IMR-90 (cell line): ENCODE measurements around the gene AP4M1. TPM values are rescaled to one million over a fixed set of nuclear protein-coding genes. Genes with fewer than 3 reads are reported as not detected.
A peak's percentile ranks its signal among the peaks of the same experiment; 100 is the strongest.

ENCODE experiments used
- ATAC-seq: fragments of 200-7000 bp; cut with Tn5 transposase; 2 replicates; pipeline ENCODE4 v1.9.1; 2020; ENCODE audit warnings: low read depth, mild to moderate bottlenecking, moderate library complexity
- BruUV-seq: library from RNA; stranded (reverse); fragments of 400-500 nt; replicated peaks from 2 replicates; lab custom pipeline; 2021; lab: Mats Ljungman, UMichigan
- CTCF ChIA-PET: fragments of 300-600 bp; formaldehyde crosslinking; extraction: SDS; loops from one replicate; lab custom pipeline; 2021; ENCODE audit warnings: antibody characterized with exemption; lab: Yijun Ruan, JAX
- POLR2A ChIA-PET: fragments of 300-600 bp; sonication (Branson Sonifier 250); formaldehyde crosslinking; loops from one replicate; lab custom pipeline; 2022; ENCODE audit warnings: antibody characterized with exemption; ENCODE audit not compliant: unreplicated experiment; lab: Charles Lee
- DNase-seq: peaks from one replicate; pipeline ENCODE4 v3.0.0; 2013
- H2AFZ ChIP-seq: replicated peaks from 2 replicates; pipeline ENCODE3; 2013; ENCODE audit warnings: low read length, mild to moderate bottlenecking; ENCODE audit not compliant: poor library complexity
- H2AK5ac ChIP-seq: 2 replicates; pipeline ENCODE4 v1.6.1; 2013; ENCODE audit warnings: low read depth, low read length, inconsistent platforms
- H2AK9ac ChIP-seq: replicated peaks from 2 replicates; pipeline ENCODE3; 2013; ENCODE audit warnings: mild to moderate bottlenecking, low read depth, low read length, moderate library complexity; ENCODE audit not compliant: poor library complexity
- H2BK120ac ChIP-seq: 2 replicates; pipeline ENCODE4 v1.6.1; 2013; ENCODE audit warnings: low read depth, low read length, inconsistent platforms
- H2BK15ac ChIP-seq: 3 replicates; pipeline ENCODE4 v1.6.1; 2013; ENCODE audit warnings: low read depth, low read length, inconsistent platforms
- H2BK20ac ChIP-seq: 2 replicates; pipeline ENCODE4 v1.6.1; 2013; ENCODE audit warnings: low read depth, mild to moderate bottlenecking, inconsistent platforms, low read length, moderate library complexity
- H2BK5ac ChIP-seq: 2 replicates; pipeline ENCODE4 v1.6.1; 2013; ENCODE audit warnings: mild to moderate bottlenecking, low read depth, low read length, inconsistent platforms; ENCODE audit not compliant: poor library complexity, severe bottlenecking
- H3K14ac ChIP-seq: replicated peaks from 2 replicates; pipeline ENCODE4 v1.6.1; 2013; ENCODE audit warnings: low read depth, low read length, inconsistent platforms
- H3K18ac ChIP-seq: 2 replicates; pipeline ENCODE4 v1.6.1; 2013; ENCODE audit warnings: low read depth, low read length, control low read depth
- H3K23ac ChIP-seq: 2 replicates; pipeline ENCODE4 v1.6.1; 2013; ENCODE audit warnings: low read depth, low read length, inconsistent platforms
- H3K27ac ChIP-seq: 2 replicates; pipeline ENCODE4 v1.5.1; 2013; ENCODE audit warnings: mild to moderate bottlenecking, control low read depth, low read length; ENCODE audit not compliant: insufficient read depth
- H3K27me3 ChIP-seq: 2 replicates; pipeline ENCODE4 v1.6.1; 2013; ENCODE audit warnings: low read length; ENCODE audit not compliant: control insufficient read depth, insufficient read depth
- H3K36me3 ChIP-seq: 2 replicates; pipeline ENCODE4 v1.6.1; 2013; ENCODE audit warnings: low read length, mixed read lengths; ENCODE audit not compliant: control insufficient read depth, insufficient read depth
- H3K4ac ChIP-seq: 2 replicates; pipeline ENCODE4 v1.6.1; 2013; ENCODE audit warnings: low read depth, low read length, inconsistent platforms
- H3K4me1 ChIP-seq: 2 replicates; pipeline ENCODE4 v1.6.1; 2013; ENCODE audit warnings: low read length, mixed read lengths; ENCODE audit not compliant: control insufficient read depth, insufficient read depth
- H3K4me2 ChIP-seq: 2 replicates; pipeline ENCODE4 v1.6.1; 2013; ENCODE audit warnings: low read depth, mild to moderate bottlenecking, control low read depth, low read length, moderate library complexity
- H3K4me3 ChIP-seq: 2 replicates; pipeline ENCODE4 v1.5.1; 2013; ENCODE audit warnings: low read depth, mild to moderate bottlenecking, control low read depth, low read length, moderate library complexity; ENCODE audit not compliant: insufficient read depth
- H3K56ac ChIP-seq: 2 replicates; pipeline ENCODE4 v1.6.1; 2013; ENCODE audit warnings: low read length, inconsistent platforms; ENCODE audit not compliant: insufficient read depth; ENCODE audit errors: extremely low read depth
- H3K79me1 ChIP-seq, 2 experiments: 2 replicates each; pipeline ENCODE4 v1.6.1; 2013; ENCODE audit warnings: low read length in 2 of 2, inconsistent platforms in 1 of 2, low read depth in 1 of 2
- H3K9ac ChIP-seq: 2 replicates; pipeline ENCODE4 v1.6.1; 2013; ENCODE audit warnings: low read depth, low read length, control low read depth
- H3K9me1 ChIP-seq: 2 replicates; pipeline ENCODE4 v1.6.1; 2013; ENCODE audit warnings: low read length, inconsistent platforms; ENCODE audit not compliant: insufficient read depth
- H3K9me3 ChIP-seq: 2 replicates; pipeline ENCODE4 v1.6.1; 2013; ENCODE audit warnings: low read length; ENCODE audit not compliant: control insufficient read depth, insufficient read depth
- H4K20me1 ChIP-seq: 2 replicates; pipeline ENCODE4 v1.6.1; 2013; ENCODE audit warnings: low read length, inconsistent platforms; ENCODE audit not compliant: insufficient read depth
- H4K5ac ChIP-seq: 2 replicates; pipeline ENCODE4 v1.6.1; 2013; ENCODE audit warnings: mild to moderate bottlenecking, low read depth, low read length, control low read depth
- H4K8ac ChIP-seq, 2 experiments: 2 replicates each; pipeline ENCODE4 v1.6.1; 2013; ENCODE audit warnings: low read depth in 2 of 2, low read length in 2 of 2, control low read depth in 1 of 2, inconsistent platforms in 1 of 2
- H4K91ac ChIP-seq: 2 replicates; pipeline ENCODE4 v1.6.1; 2013; ENCODE audit warnings: low read depth, low read length, inconsistent platforms; ENCODE audit not compliant: insufficient read depth
- BHLHE40 ChIP-seq: fragments of 150-350 bp; IDR thresholded peaks from 2 replicates; pipeline ENCODE4 v1.6.1; 2016; ENCODE audit warnings: mild to moderate bottlenecking, low read depth, low read length
- CEBPB ChIP-seq: IDR thresholded peaks from 2 replicates; pipeline ENCODE4 v1.6.1; 2012; ENCODE audit warnings: low read depth, low read length, improper control_type of control experiment
- CHD1 ChIP-seq: IDR thresholded peaks from 2 replicates; pipeline ENCODE4 v1.6.1; 2012; ENCODE audit warnings: low read depth, low read length, improper control_type of control experiment
- FOS ChIP-seq: fragments of 150-350 bp; IDR thresholded peaks from 2 replicates; pipeline ENCODE4 v1.6.1; 2016; ENCODE audit warnings: low read depth, low read length
- MAFK ChIP-seq: IDR thresholded peaks from 2 replicates; pipeline ENCODE4 v1.6.1; 2012; ENCODE audit warnings: low read depth, low read length, improper control_type of control experiment
- MAZ ChIP-seq: IDR thresholded peaks from 2 replicates; pipeline ENCODE4 v1.6.1; 2012; ENCODE audit warnings: low read depth, mild to moderate bottlenecking, low read length, improper control_type of control experiment, moderate library complexity, borderline replicate concordance
- MXI1 ChIP-seq: IDR thresholded peaks from 2 replicates; pipeline ENCODE4 v1.6.1; 2012; ENCODE audit warnings: low read depth, mild to moderate bottlenecking, low read length, moderate library complexity, borderline replicate concordance
- NFE2L2 ChIP-seq: fragments of 150-350 bp; IDR thresholded peaks from 2 replicates; pipeline ENCODE4 v1.6.1; 2016; ENCODE audit warnings: low read depth, mild to moderate bottlenecking, low read length
- POLR2A ChIP-seq: IDR thresholded peaks from 2 replicates; pipeline ENCODE4 v1.6.1; 2012; ENCODE audit warnings: mild to moderate bottlenecking, low read depth, low read length
- RAD21 ChIP-seq: IDR thresholded peaks from 2 replicates; pipeline ENCODE4 v1.6.1; 2012; ENCODE audit warnings: low read length, improper control_type of control experiment
- RCOR1 ChIP-seq: IDR thresholded peaks from 2 replicates; pipeline ENCODE4 v1.6.1; 2012; ENCODE audit warnings: mild to moderate bottlenecking, low read length, improper control_type of control experiment; ENCODE audit not compliant: insufficient replicate concordance
- RFX5 ChIP-seq: IDR thresholded peaks from 2 replicates; pipeline ENCODE4 v1.8.0; 2012; ENCODE audit warnings: low read depth, mild to moderate bottlenecking, low read length, moderate library complexity
- SMC3 ChIP-seq: fragments of 150-350 bp; IDR thresholded peaks from 2 replicates; pipeline ENCODE4 v1.6.1; 2016; ENCODE audit warnings: low read depth, mild to moderate bottlenecking, antibody characterized with exemption, low read length, moderate library complexity
- WGBS, 2 experiments: methylation state at CpG; one replicate each; pipeline versions ENCODE4 v1.1.5 to v1.1.7; 2013; ENCODE audit warnings: missing lambda C conversion rate in 2 of 2; ENCODE audit not compliant: insufficient read length in 1 of 2; ENCODE audit errors: extremely low coverage in 2 of 2; 5-methylcytosine and 5-hydroxymethylcytosine counted together
- dilution Hi-C: fragments of 300-500 bp; cut with HindIII; formaldehyde crosslinking; loops from one replicate; pipeline ENCODE4 v1.14.3; 2018; ENCODE audit warnings: low sequenced_read_pairs; ENCODE audit not compliant: unreplicated experiment
- in situ Hi-C: fragments of 300-500 bp; cut with MboI; formaldehyde crosslinking; loops from 3 replicates; pipeline ENCODE4 v1.14.3; 2019; ENCODE audit warnings: low sequenced_read_pairs, inconsistent platforms, mixed read lengths
- intact Hi-C: fragments of 100-400 bp; cut with micrococcal nuclease; formaldehyde crosslinking; loops from 2 replicates; pipeline ENCODE4 v1.10.0; 2022
- polyA plus RNA-seq, 3 experiments: library from polyadenylated mRNA; depleted of rRNA; stranded (reverse); fragments of >200 nt; gene quantifications; 2 replicates each; pipeline ENCODE4 v1.2.3, GENCODE V29; 2012; ENCODE audit warnings: low replicate concordance in 1 of 3
- total RNA-seq: library from RNA; depleted of rRNA; stranded (reverse); fragments of >200 nt; gene quantifications from 2 replicates; pipeline ENCODE4 v1.2.3, GENCODE V29; 2012
- TF ChIP-seq, protein P1 (sequence below): fragments of 150-350 bp; IDR thresholded peaks from 2 replicates; pipeline ENCODE4 v1.6.1; 2017; ENCODE audit warnings: mild to moderate bottlenecking, antibody characterized with exemption, low read length, low read depth
- TF ChIP-seq, protein P2 (sequence below): fragments of 150-350 bp; IDR thresholded peaks from 2 replicates; pipeline ENCODE4 v1.6.1; 2016; ENCODE audit warnings: low read depth, mild to moderate bottlenecking, low read length, moderate library complexity, borderline replicate concordance
- TF ChIP-seq, protein P3 (sequence below): conservative IDR thresholded peaks from 2 replicates; pipeline ENCODE4 v1.5.1; 2012; ENCODE audit warnings: mild to moderate bottlenecking, low read depth, low read length, improper control_type of control experiment

The AP4M1 gene
- total and polyA plus RNA-seq, 2 of the 4 experiments (the other 2 are of a cell fraction) = 21.1 to 21.4 TPM

GRCh38 chr7:100141555-100141949 lies 40.1 kb downstream of the AP4M1 start:
- no TSS peak for BruUV-seq
- no peak overlapping the region for H2BK15ac ChIP-seq
- no peak overlapping the region for H2BK5ac ChIP-seq
- ChIA-PET CTCF (interaction anchor here (0.9 kb wide), 1 partner anchor 10 kb away, joined by 3 read pairs; no protein-coding TSS in a partner anchor), POLR2A (no interaction called here)
- no peak for DNase-seq
- H3K56ac ChIP-seq = no peak overlapping the region
- no peak for ATAC-seq
- in situ Hi-C loops = no loop called here
- H2BK120ac ChIP-seq = no peak overlapping the region
- H4K91ac ChIP-seq = no peak overlapping the region
- H3K14ac ChIP-seq = no peak overlapping the region
- H3K9me3 ChIP-seq = no peaks in the 10 kb centered on the region
- H2AFZ ChIP-seq = peak overlapping the region; percentile 33
- no peaks in the 10 kb centered on the region for H3K9me1 ChIP-seq
- no peaks in the 10 kb centered on the region for H3K27me3 ChIP-seq
- H3K4ac ChIP-seq = no peak overlapping the region
- no peaks in the 10 kb centered on the region for H3K79me1 ChIP-seq
- no peak overlapping the region for H3K9ac ChIP-seq
- no peak overlapping the region for H2BK20ac ChIP-seq
- H4K8ac ChIP-seq = no peak overlapping the region
- no peak overlapping the region for H2AK5ac ChIP-seq
- no peak overlapping the region for H4K5ac ChIP-seq
- no CpG with 5 or more reads among the region's 3 CpGs for WGBS, 2 experiments
- H3K27ac ChIP-seq = no peak overlapping the region
- no peak overlapping the region for H2AK9ac ChIP-seq
- H3K36me3 ChIP-seq = no peaks in the 10 kb centered on the region
- no peaks in the 10 kb centered on the region for H4K20me1 ChIP-seq
- no peak overlapping the region for H3K18ac ChIP-seq
- dilution Hi-C loops = no loop called here
- H3K4me1 ChIP-seq = no peaks in the 10 kb centered on the region
- H3K4me3 ChIP-seq = no peak overlapping the region
- H3K4me2 ChIP-seq = no peak overlapping the region
- H3K23ac ChIP-seq = no peak overlapping the region
- intact Hi-C loops = no loop called here
- TF ChIP-seq MAFK (no peak), SMC3 (no peak), CEBPB (no peak), RFX5 (no peak), MAZ (no peak), CHD1 (no peak), MXI1 (no peak), FOS (no peak), NFE2L2 (no peak), RCOR1 (no peak), POLR2A (no peak), RAD21 (no peak), BHLHE40 (no peak)
- TF ChIP-seq, protein P1, sequence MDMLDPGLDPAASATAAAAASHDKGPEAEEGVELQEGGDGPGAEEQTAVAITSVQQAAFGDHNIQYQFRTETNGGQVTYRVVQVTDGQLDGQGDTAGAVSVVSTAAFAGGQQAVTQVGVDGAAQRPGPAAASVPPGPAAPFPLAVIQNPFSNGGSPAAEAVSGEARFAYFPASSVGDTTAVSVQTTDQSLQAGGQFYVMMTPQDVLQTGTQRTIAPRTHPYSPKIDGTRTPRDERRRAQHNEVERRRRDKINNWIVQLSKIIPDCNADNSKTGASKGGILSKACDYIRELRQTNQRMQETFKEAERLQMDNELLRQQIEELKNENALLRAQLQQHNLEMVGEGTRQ = no peak
- TF ChIP-seq, protein P2, sequence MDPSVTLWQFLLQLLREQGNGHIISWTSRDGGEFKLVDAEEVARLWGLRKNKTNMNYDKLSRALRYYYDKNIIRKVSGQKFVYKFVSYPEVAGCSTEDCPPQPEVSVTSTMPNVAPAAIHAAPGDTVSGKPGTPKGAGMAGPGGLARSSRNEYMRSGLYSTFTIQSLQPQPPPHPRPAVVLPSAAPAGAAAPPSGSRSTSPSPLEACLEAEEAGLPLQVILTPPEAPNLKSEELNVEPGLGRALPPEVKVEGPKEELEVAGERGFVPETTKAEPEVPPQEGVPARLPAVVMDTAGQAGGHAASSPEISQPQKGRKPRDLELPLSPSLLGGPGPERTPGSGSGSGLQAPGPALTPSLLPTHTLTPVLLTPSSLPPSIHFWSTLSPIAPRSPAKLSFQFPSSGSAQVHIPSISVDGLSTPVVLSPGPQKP = no peak
- TF ChIP-seq, protein P3, sequence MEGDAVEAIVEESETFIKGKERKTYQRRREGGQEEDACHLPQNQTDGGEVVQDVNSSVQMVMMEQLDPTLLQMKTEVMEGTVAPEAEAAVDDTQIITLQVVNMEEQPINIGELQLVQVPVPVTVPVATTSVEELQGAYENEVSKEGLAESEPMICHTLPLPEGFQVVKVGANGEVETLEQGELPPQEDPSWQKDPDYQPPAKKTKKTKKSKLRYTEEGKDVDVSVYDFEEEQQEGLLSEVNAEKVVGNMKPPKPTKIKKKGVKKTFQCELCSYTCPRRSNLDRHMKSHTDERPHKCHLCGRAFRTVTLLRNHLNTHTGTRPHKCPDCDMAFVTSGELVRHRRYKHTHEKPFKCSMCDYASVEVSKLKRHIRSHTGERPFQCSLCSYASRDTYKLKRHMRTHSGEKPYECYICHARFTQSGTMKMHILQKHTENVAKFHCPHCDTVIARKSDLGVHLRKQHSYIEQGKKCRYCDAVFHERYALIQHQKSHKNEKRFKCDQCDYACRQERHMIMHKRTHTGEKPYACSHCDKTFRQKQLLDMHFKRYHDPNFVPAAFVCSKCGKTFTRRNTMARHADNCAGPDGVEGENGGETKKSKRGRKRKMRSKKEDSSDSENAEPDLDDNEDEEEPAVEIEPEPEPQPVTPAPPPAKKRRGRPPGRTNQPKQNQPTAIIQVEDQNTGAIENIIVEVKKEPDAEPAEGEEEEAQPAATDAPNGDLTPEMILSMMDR = no peak
